HepG2 (cell line): ENCODE measurements around the gene WNT10A. TPM values are rescaled to one million over a fixed set of nuclear protein-coding genes. Genes with fewer than 3 reads are reported as not detected.
A peak's percentile ranks its signal among the peaks of the same experiment; 100 is the strongest.

ENCODE experiments used
- ATAC-seq: fragments of 200-7000 bp; cut with Tn5 transposase; 3 replicates; pipeline ENCODE4 v1.9.1; 2020; ENCODE audit warnings: mild to moderate bottlenecking, moderate library complexity
- BruUV-seq: library from RNA; stranded (reverse); fragments of 400-500 nt; replicated peaks from 2 replicates; lab custom pipeline; 2021; lab: Mats Ljungman, UMichigan
- CTCF ChIA-PET: fragments of 300-600 bp; formaldehyde crosslinking; extraction: SDS; loops from one replicate; lab custom pipeline; 2021; ENCODE audit warnings: low total read pairs, inconsistent platforms, low intra/inter-chr PET ratio; lab: Yijun Ruan, JAX
- POLR2A ChIA-PET: fragments of 350-600 bp; sonication (Branson Sonifier 250); formaldehyde crosslinking; loops from one replicate; lab custom pipeline; 2020; ENCODE audit warnings: antibody characterized with exemption, inconsistent platforms; lab: Yijun Ruan, JAX
- DNase-seq: peaks from one replicate; pipeline ENCODE4 v3.0.0-alpha.2; 2015; ENCODE audit warnings: low spot score
- FAIRE-seq: peaks from 3 replicates; lab custom pipeline; 2011; peaks lifted over from hg19 to GRCh38; lab: Jason Lieb, UNC
- H2AFZ ChIP-seq: one replicate; pipeline ENCODE4 v1.6.1; 2011; ENCODE audit warnings: low read length, inconsistent platforms
- H3K27ac ChIP-seq: fragments of 300-600 bp; 3 replicates; pipeline ENCODE4 v1.8.0; 2011; ENCODE audit warnings: mixed run types, mild to moderate bottlenecking, mixed read lengths, low read length, inconsistent platforms; ENCODE audit not compliant: insufficient read depth; ENCODE audit errors: extremely low read length
- H3K27me3 ChIP-seq, 2 experiments: fragments of 200-600 bp in 1 of 2; 2 replicates in 1 of 2; 3 replicates in 1 of 2; pipeline versions ENCODE4 v1.6.0 to v1.8.0; 2011; ENCODE audit warnings: low read length in 2 of 2, mild to moderate bottlenecking in 2 of 2, moderate library complexity in 2 of 2, inconsistent platforms in 1 of 2; ENCODE audit not compliant: insufficient read depth in 2 of 2, control insufficient read depth in 1 of 2
- H3K36me3 ChIP-seq, 2 experiments: fragments of 200-600 bp in 1 of 2; replicated peaks in 1 of 2; 2 replicates in 1 of 2; 3 replicates in 1 of 2; pipeline versions ENCODE4 v1.5.1 to v1.8.0; 2011; ENCODE audit warnings: low read length in 2 of 2, inconsistent platforms in 1 of 2; ENCODE audit not compliant: insufficient read depth in 2 of 2, control insufficient read depth in 1 of 2
- H3K4me1 ChIP-seq: 2 replicates; pipeline ENCODE4 v1.5.1; 2012; ENCODE audit warnings: low read length, inconsistent platforms; ENCODE audit not compliant: insufficient read depth
- H3K4me2 ChIP-seq: 2 replicates; pipeline ENCODE4 v1.6.0; 2011; ENCODE audit warnings: low read depth, low read length, inconsistent platforms
- H3K4me3 ChIP-seq, 3 experiments: fragments of 200-600 bp in 1 of 3; sonication (generic), shearing (Covaris generic) in 1 of 3; replicated peaks in 1 of 3; 2 replicates each; pipeline ENCODE4 v1.5.1; 2011 to 2016; ENCODE audit warnings: low read length in 3 of 3, inconsistent platforms in 2 of 3, low read depth in 2 of 3, mild to moderate bottlenecking in 2 of 3, control low read depth in 1 of 3, mixed read lengths in 1 of 3; ENCODE audit not compliant: insufficient read depth in 1 of 3
- H3K79me2 ChIP-seq: one replicate; pipeline ENCODE4 v1.6.1; 2011; ENCODE audit warnings: low read length, inconsistent platforms; ENCODE audit not compliant: insufficient read depth
- H3K9ac ChIP-seq: 2 replicates; pipeline ENCODE4 v1.6.0; 2011; ENCODE audit warnings: mild to moderate bottlenecking, low read depth, low read length, inconsistent platforms; ENCODE audit not compliant: insufficient read depth
- H3K9me3 ChIP-seq: 2 replicates; pipeline ENCODE4 v1.5.1; 2012; ENCODE audit warnings: mild to moderate bottlenecking, low read length
- H4K20me1 ChIP-seq: 2 replicates; pipeline ENCODE4 v1.6.0; 2011; ENCODE audit warnings: inconsistent platforms, mild to moderate bottlenecking, low read length, moderate library complexity; ENCODE audit not compliant: insufficient read depth
- CEBPG ChIP-seq: IDR thresholded peaks from 2 replicates; pipeline ENCODE4 v1.6.1; 2016
- CSRNP1 ChIP-seq: sonication (generic); formaldehyde crosslinking; IDR thresholded peaks from 2 replicates; pipeline ENCODE4 v1.8.1; 2023; ENCODE audit warnings: mild to moderate bottlenecking, missing genetic modification reagents
- DR1 ChIP-seq: sonication (generic); formaldehyde crosslinking; IDR thresholded peaks from 2 replicates; pipeline ENCODE4 v1.8.0; 2021; ENCODE audit warnings: mild to moderate bottlenecking, missing genetic modification reagents, inconsistent platforms
- HNRNPLL ChIP-seq: fragments of 200-400 bp; formaldehyde crosslinking; IDR thresholded peaks from 2 replicates; pipeline ENCODE4 v1.6.1; 2017; ENCODE audit warnings: mild to moderate bottlenecking, low read depth, low read length; ENCODE audit not compliant: poor library complexity, severe bottlenecking
- NRL ChIP-seq: sonication (generic); formaldehyde crosslinking; IDR thresholded peaks from 2 replicates; pipeline ENCODE4 v1.5.0; 2020; ENCODE audit warnings: missing genetic modification reagents, mild to moderate bottlenecking, moderate library complexity, borderline replicate concordance
- SALL2 ChIP-seq: sonication (generic); formaldehyde crosslinking; IDR thresholded peaks from 2 replicates; pipeline ENCODE4 v1.8.1; 2023; ENCODE audit warnings: mild to moderate bottlenecking, missing genetic modification reagents, inconsistent platforms
- SRSF9 ChIP-seq: fragments of 200-400 bp; formaldehyde crosslinking; IDR thresholded peaks from 2 replicates; pipeline ENCODE4 v1.6.1; 2018; ENCODE audit warnings: borderline replicate concordance, mild to moderate bottlenecking, low read depth, low read length; ENCODE audit not compliant: insufficient read depth, poor library complexity, severe bottlenecking
- ZFX ChIP-seq: sonication (generic); formaldehyde crosslinking; IDR thresholded peaks from 2 replicates; pipeline ENCODE4 v1.4.0; 2020; ENCODE audit warnings: mild to moderate bottlenecking, low read depth, missing genetic modification reagents, moderate library complexity
- ZNF235 ChIP-seq: sonication (generic); formaldehyde crosslinking; IDR thresholded peaks from 2 replicates; pipeline ENCODE4 v1.8.1; 2023; ENCODE audit warnings: mild to moderate bottlenecking, missing genetic modification reagents, borderline replicate concordance
- ZNF556 ChIP-seq: sonication (generic); formaldehyde crosslinking; IDR thresholded peaks from 2 replicates; pipeline ENCODE4 v1.4.0; 2020; ENCODE audit warnings: mild to moderate bottlenecking, missing genetic modification reagents, borderline replicate concordance
- ZNF562 ChIP-seq: sonication (generic); formaldehyde crosslinking; IDR thresholded peaks from 2 replicates; pipeline ENCODE4 v1.8.0; 2022; ENCODE audit warnings: missing genetic modification reagents, borderline replicate concordance
- ZNF616 ChIP-seq: sonication (generic); formaldehyde crosslinking; IDR thresholded peaks from 2 replicates; pipeline ENCODE4 v1.5.0; 2020; ENCODE audit warnings: low read depth, mild to moderate bottlenecking, missing genetic modification reagents
- ZNF644 ChIP-seq: IDR thresholded peaks from 2 replicates; pipeline ENCODE4 v1.6.1; 2016; ENCODE audit warnings: low read depth
- ZNF672 ChIP-seq: sonication (generic); formaldehyde crosslinking; IDR thresholded peaks from 2 replicates; pipeline ENCODE4 v1.8.1; 2022; ENCODE audit warnings: missing genetic modification reagents
- ZNF800 ChIP-seq: sonication (generic); formaldehyde crosslinking; IDR thresholded peaks from 2 replicates; pipeline ENCODE4 v1.4.0; 2020; ENCODE audit warnings: missing genetic modification reagents
- WGBS: methylation state at CpG from one replicate; pipeline ENCODE4 v1.1.6; 2017; ENCODE audit warnings: low lambda C conversion rate; 5-methylcytosine and 5-hydroxymethylcytosine counted together
- in situ Hi-C: cut with HindIII; loops from 2 replicates; pipeline ENCODE4 v1.10.0; 2017; ENCODE audit warnings: low pct_unique_long_range_greater_than_20kb; ENCODE audit not compliant: extremely low pct_ligation_motif_present
- intact Hi-C: fragments of 100-400 bp; cut with micrococcal nuclease; formaldehyde crosslinking; loops from one replicate; pipeline ENCODE4 v1.10.0; 2022; ENCODE audit not compliant: unreplicated experiment
- polyA plus RNA-seq, 8 experiments: library from polyadenylated mRNA; depleted of rRNA in 3 of 8; stranded (reverse) in 7 of 8; unstranded in 1 of 8; fragments of >200 nt; fragmentation: Illumina TruSeq in 4 of 8; extraction: Trizol in 4 of 8; gene quantifications; 2 replicates each; pipeline versions ENCODE4 v1.2.1 to v1.2.3, GENCODE V29; 2011 to 2016; ENCODE audit warnings: low read depth in 4 of 8, missing spikeins in 1 of 8, mixed read lengths in 1 of 8; ENCODE audit not compliant: insufficient read depth in 1 of 8
- total RNA-seq, 5 experiments: library from RNA; depleted of rRNA; stranded (reverse); fragments of >200 nt; fragmentation: Illumina TruSeq; extraction: Trizol; gene quantifications; 2 replicates each; pipeline ENCODE4 v1.2.3, GENCODE V29; 2016; ENCODE audit warnings: low read depth in 1 of 5

The WNT10A gene
- total and polyA plus RNA-seq, 2 of the 13 experiments (the other 11 are each of a cell fraction or from before 2014, with no cell fraction given): 0.03 TPM; not detected in 1

- TF ChIP-seq ZNF800 (CRISPR knock-in tag) (peak; percentile 56; the same call in 1 of the 2 replicates), SALL2 (no peak), ZNF672 (CRISPR knock-in tag) (no peak), CSRNP1 (CRISPR knock-in tag) (no peak), HNRNPLL (peak; percentile 16), DR1 (CRISPR knock-in tag) (no peak), ZFX (CRISPR knock-in tag) (peak; percentile 50)
Measured at GRCh38 chr2:218883491-218884490, 3.1 kb downstream of the WNT10A start (continued).

GRCh38 chr2:218884519-218884918, 3.9 kb downstream of the WNT10A start:
- Histone ChIP-seq H3K9me3 (no peaks in the 10 kb centered on the region), H2AFZ (no peak overlapping the region), H3K36me3 (no peaks in the 10 kb centered on the region), H3K4me3 (no peak overlapping the region), H4K20me1 (peaks cover 4% of the 10 kb centered on the region; the same call in 1 of the 2 replicates), H3K4me1 (peaks cover 14% of the 10 kb centered on the region), H3K27me3 (peaks cover 30 to 85% of the 10 kb centered on the region in 2 experiments), H3K79me2 (no peaks in the 10 kb centered on the region), H3K27ac (no peak overlapping the region), H3K4me2 (no peak overlapping the region), H3K9ac (no peak overlapping the region)
- ATAC-seq (no peak), DNase-seq (no peak), FAIRE-seq (no peak)
- POLR2A ChIA-PET: interaction anchor here (1.2 kb wide), 1 partner anchor 8 kb away, joined by 3 read pairs; no protein-coding TSS in a partner anchor
- WGBS: 28% methylated on average over 2 of the region's 2 CpGs
- no TSS peak for BruUV-seq
- in situ Hi-C loops (no loop called here), intact Hi-C loops (no loop called here)
- CTCF ChIA-PET: no interaction called here
- TF ChIP-seq ZNF556 (CRISPR knock-in tag) (no peak), SRSF9 (no peak), NRL (CRISPR knock-in tag) (no peak), CEBPG (CRISPR knock-in tag) (no peak), ZNF644 (CRISPR knock-in tag) (no peak), ZNF616 (CRISPR knock-in tag) (no peak), ZNF235 (CRISPR knock-in tag) (no peak), ZNF562 (CRISPR knock-in tag) (no peak)
